ENCODE data around the gene SMC1B.
"Not testable (repeated sequence)": the region's sequence is repeated elsewhere in the genome, so short reads cannot be mapped to it uniquely, and the experiment has no call there.

Gene SMC1B

GRCh38 chr22:45445031-45445710 lies 31.8 kb upstream of the SMC1B start:
- no peak for DNase-seq

DNA sequence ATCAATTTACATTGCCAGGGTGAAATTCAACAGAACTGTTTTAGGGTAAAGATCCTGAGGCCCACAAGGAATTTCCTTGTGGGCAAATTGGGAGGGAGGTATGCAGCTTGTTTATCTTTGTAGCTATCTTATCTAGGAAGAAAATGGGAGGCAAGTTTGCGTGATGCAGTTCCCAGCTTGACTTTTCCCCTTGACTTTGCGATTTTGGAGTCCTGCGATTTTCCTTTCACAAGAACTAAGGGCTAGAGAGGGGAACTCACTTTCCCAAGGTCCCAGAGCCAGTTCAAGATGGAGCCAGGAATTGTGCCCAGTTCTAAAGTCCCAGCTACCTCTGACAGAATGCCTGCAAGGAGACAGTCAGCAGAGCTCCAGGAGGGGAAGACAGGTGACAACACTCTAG lies 30.8 kb upstream of the SMC1B start:
- no peak for DNase-seq

- DNase-seq = no peak
These were observed 28.7 kb upstream of the SMC1B start for GRCh38 chr22:45442116-45442515.

DNA sequence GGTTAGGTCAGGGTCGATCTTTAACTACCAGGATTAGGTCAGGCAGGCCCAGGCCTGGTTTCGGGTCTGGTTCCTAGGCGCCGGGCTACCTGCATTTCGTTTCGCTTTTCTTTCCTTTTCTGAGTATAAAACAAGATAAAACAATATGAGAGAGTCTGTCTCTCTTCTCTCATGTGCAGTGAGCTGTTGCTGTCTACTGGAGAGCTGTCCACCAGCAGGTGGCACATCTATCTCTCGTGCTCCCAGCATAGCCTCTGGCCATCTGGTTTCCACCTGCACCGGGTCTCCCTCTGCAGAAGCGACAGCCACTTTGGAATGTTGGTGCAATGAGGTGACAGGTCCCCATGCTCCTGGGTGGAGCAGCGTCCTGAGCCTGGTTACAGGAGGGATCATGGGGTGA lies 27.7 kb upstream of the SMC1B start:
- DNase-seq = no peak

- not testable (repeated sequence) for DNase-seq
These were observed 27.3 kb upstream of the SMC1B start for GRCh38 chr22:45440688-45441087.

GRCh38 chr22:45438336-45438735 lies 24.9 kb upstream of the SMC1B start:
- DNase-seq = no peak

GRCh38 chr22:45436871-45437517 lies 23.6 kb upstream of the SMC1B start:
- DNase-seq = not testable (repeated sequence)

DNA sequence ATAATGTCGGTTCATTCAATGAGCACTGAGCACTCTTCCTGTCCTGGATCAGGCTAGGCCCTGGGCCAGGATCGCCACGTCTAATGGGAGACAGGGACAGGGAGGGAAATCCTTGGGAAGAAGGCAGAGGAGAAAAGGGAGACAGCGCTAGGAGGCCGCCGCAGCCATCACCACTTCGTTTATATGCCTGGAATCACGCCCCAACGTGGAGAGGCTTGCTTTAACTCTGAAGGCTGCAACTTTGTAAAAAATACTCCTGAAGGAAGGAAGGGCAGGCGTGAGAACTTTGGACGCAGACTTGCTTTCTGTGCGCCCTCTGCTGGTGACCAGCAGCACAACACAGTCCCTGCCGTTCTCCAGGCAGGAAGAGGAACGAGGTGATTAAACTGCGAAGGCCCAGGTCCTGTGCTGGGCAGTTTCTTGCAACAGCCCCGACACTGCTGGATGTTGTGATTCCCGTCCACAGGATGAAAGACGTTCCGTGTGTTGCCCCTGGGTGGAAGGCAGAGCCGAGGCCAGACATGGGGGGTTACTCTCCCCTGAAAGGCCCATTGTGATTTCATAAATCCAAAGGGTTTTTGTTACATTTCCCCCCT lies 22.2 kb upstream of the SMC1B start:
- DNase-seq = peak; percentile 35

DNA sequence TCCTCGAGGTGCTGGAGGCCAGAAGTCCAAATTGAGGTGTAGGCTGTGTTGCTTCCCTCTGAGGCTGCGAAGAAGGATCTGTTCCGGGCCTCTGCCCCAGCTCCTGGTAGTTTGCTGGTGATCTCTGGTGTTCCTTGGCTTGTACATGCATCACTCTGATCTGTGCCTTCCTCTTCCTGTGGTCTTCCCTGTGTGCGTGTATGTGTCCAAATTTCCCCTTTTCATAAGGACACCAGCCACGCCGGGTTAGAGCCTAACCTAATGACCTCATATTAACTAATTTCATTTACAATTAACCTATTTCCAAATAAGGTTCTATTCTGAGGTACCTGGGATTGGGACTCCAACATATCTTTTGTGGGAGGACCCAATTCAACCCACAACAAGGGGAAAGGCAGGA lies 21.6 kb upstream of the SMC1B start:
- DNase-seq = no peak

GRCh38 chr22:45430871-45431270 lies 17.5 kb upstream of the SMC1B start:
- no peak for DNase-seq

DNA sequence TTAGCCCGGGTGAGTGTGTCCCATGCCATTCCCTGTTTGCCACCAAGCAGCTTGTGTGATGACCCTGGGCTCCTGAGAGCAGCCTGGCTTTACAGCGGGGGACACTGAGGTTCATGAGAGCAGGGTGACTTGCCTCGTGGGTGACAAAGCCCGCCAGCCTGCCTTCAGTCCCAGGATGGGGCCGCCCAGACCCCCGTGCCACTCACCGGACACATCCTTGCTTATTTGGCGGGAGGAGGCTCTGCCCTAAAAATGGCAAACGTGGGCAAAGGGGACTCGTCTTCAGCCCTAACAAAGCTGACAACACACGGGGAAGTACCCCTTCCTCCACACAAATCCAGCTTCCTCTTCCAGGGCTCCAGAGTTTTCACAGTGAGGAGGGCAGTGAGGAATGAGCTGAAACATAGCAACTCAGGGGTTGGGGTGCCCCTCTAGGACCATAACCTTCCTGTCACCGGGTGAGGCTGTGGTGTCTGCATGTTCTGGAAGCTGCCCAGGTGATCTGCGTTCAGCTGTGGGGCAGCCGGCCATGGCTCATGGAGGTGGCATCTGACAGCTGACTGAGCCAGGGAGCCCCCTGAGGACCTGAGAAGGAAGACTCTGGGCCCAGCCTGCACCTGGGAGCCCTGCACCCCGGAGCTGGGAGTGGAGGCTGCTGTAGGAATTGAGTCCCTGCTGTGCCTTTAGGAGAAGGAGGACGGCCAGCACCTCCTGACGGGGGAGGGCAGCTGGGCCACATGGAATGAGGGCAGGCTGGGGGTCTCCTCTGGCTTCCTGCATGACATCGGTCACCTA lies 16.8 kb upstream of the SMC1B start:
- no peak for DNase-seq

GRCh38 chr22:45429424-45429823 lies 16.0 kb upstream of the SMC1B start:
- no peak for DNase-seq

DNA sequence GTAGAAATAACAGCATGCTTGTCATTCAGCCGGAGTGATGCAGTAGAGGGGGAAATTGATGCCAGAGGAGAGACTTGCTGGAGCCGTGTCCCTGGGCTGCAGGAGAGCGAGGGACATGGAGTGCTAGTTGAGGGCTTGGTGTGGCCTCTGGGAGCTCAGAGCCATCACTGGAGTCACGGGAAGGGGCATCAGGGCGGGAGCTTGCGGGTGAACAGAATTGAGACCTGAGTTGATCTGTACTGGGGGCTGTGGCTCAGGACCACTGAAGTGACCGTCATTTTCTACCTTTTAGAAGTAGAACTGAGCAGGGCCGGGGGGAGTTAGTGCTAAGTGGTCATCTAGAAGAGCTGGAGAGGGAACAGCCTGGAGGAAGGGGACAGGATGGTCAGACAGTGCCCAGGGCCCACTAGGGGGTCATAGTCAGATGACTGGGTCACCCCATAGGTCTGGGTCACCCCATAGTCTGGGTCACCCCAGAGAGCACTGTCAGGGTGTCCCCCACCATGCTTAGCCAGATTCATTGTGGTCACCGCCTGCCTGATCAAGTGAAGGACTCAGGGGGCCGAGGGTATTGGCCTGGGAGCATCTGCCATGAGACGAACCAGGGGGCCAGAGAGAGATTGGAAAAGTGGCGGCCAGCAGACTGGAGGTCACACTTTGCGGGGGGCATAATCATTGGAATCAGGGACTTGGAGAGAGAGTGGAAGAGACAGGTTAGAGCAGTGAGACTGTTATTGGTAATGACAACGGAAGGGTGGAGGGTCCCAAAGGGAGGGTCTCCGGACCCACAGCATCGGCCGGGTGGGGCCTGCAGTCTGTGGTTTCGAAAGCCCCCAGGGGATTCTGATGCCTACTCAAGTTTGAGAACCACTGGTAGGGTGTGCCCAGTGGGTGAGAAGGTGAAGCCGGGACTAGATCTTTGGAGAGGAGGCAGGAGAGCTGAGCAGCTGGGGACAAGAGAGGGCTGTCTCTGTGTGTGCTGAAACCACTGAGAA lies 15.3 kb upstream of the SMC1B start:
- no peak for DNase-seq

DNA sequence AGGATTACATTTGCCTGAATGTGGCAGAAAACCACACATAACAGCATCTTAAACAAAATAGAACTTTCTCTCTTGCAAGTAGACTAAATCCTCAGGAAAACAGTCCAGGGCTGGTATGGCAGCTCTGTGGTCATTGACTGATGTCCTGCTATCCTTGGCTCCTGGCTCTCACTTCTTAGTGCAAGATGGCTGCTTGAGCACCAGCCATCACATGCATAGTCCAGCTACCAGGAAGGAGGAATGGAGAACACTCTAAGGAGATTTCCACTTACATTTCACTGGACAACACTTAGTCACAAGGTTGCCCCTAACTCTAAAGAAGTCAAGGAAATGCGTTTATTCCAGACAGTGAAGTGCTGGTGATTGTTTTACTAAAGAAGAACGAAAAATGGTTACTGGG lies 13.7 kb upstream of the SMC1B start:
- DNase-seq = no peak

- DNase-seq = no peak
These were observed 13.0 kb upstream of the SMC1B start for GRCh38 chr22:45426387-45426786.

DNA sequence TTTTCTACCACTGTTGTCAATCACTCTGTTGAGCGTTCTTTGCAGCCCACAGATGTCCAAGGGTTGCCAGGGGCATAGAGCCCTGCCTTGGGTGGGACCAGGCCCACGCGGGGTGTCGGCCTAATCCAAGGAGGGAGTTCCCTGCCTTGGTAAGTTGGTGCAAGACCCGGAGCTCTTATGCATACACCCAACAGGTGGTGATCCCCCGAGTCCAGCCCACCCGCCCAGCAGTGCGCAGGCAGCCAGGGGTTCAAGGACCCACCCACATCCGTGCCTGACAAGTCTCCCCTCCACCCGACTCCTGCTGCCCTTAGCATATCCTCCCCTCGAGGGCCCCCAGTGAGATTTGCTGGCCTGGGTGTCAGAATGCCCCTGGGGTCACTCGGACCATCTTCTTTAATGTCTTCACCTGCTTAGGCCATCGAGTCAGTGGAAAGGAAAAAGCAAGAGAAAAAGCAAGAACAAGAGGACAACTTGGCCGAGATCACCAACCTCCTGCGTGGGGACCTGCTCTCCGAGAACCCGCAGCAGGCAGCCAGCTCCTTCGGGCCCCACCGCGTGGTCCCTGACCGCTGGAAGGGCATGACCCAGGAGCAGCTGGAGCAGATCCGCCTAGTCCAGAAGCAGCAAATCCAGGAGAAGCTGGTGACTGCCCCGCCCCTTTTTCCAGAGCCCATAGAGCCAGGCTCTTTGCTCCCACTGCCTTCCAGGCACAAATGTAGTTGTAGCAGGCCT lies 12.3 kb upstream of the SMC1B start:
- no peak for DNase-seq

- DNase-seq = no peak
These were observed 11.7 kb upstream of the SMC1B start for GRCh38 chr22:45425101-45425500.

GRCh38 chr22:45424241-45424731 lies 10.9 kb upstream of the SMC1B start:
- DNase-seq = no peak

DNA sequence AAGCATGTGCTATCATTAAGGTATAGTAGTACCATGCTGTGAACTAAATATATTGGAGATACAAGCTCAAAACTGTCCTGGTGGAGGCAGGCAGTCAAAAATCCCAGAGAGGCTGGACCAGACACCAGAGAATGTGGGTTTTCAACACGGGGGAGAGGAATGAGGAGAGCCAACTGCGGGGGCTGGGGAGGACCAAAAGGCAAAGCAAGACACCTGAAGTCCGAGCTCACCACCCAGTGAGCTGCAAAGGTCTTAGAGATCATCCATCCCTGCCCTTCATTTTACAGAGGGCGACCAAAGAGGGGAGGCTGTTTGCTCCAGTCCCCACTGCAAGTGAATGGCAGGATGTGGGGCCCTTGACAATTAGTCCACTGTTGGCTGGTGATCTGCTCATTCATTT lies 10.1 kb upstream of the SMC1B start:
- no peak for DNase-seq

- DNase-seq = no peak
These were observed 9.0 kb upstream of the SMC1B start for GRCh38 chr22:45422237-45422983.

Data from NCI-H187 treated with DMSO at 0.1 percent for 48 hours (cell line).